Measurements from ENCODE around the gene PCNX2.

Gene PCNX2

GRCh38 chr1:232954594-232955365, 340.7 kb downstream of the PCNX2 start:
- Histone ChIP-seq H2AFZ (ENCODE audit: insufficient read depth, low read length, poor library complexity) (no peak overlapping the region), H3K14ac (ENCODE audit: low read length) (no peak overlapping the region), H3K4ac (ENCODE audit: low read depth, low read length) (peak overlapping the region; percentile 15), H3K18ac (ENCODE audit: low read length) (no peak overlapping the region), H4K91ac (ENCODE audit: low read depth, low read length) (no peak overlapping the region), H3K79me2 (ENCODE audit: control insufficient read depth, insufficient read depth, low read length, poor library complexity) (peaks cover 5% of the 10 kb centered on the region), H3K4me3 (ENCODE audit: low read depth, low read length) (no peak overlapping the region), H3K4me2 (ENCODE audit: low read length) (no peak overlapping the region), H2BK5ac (ENCODE audit: low read depth, low read length, poor library complexity) (no peak overlapping the region), H2BK120ac (ENCODE audit: insufficient read depth, low read length, poor library complexity) (no peak overlapping the region), H2BK12ac (ENCODE audit: low read length) (no peak overlapping the region), H3K23ac (ENCODE audit: low read length) (no peak overlapping the region), H3K36me3 (ENCODE audit: control insufficient read depth in 1 of 2, insufficient read depth in 2 of 2, low read length in 2 of 2) (peaks cover 6 to 11% of the 10 kb centered on the region in 2 experiments), H4K8ac (ENCODE audit: low read depth, low read length) (no peak overlapping the region), H3K9me3 (ENCODE audit: insufficient read depth, low read depth, low read length) (peaks cover 3% of the 10 kb centered on the region), H3K27ac (ENCODE audit: low read depth, low read length) (no peak overlapping the region), H3K27me3 (ENCODE audit: insufficient read depth, low read length) (no peaks in the 10 kb centered on the region), H4K12ac (ENCODE audit: low read depth, low read length) (no peak overlapping the region), H3K4me1 (ENCODE audit: control insufficient read depth in 1 of 2, insufficient read depth in 2 of 2, low read length in 2 of 2) (peaks cover 6% of the 10 kb centered on the region in 2 experiments), H2AK5ac (ENCODE audit: low read length) (no peak overlapping the region), H3K9ac (ENCODE audit: low read length) (no peak overlapping the region), H3K79me1 (ENCODE audit: low read length) (peaks cover 8% of the 10 kb centered on the region)
- no CpG with 5 or more reads among the region's 4 CpGs for WGBS (ENCODE audit: extremely low coverage, insufficient coverage, insufficient read length)
- DNase-seq: peak in 1 of 2 donors; percentile 45

GRCh38 chr1:232952514-232953499, 342.7 kb downstream of the PCNX2 start:
- Histone ChIP-seq H3K4me2 (ENCODE audit: low read length) (no peak overlapping the region), H3K18ac (ENCODE audit: low read length) (peak overlapping the region; percentile 72), H3K14ac (ENCODE audit: low read length) (no peak overlapping the region)

GRCh38 chr1:232951605-232952004, 343.9 kb downstream of the PCNX2 start:
- Histone ChIP-seq H3K14ac (ENCODE audit: low read length) (no peak overlapping the region), H3K4me3 (ENCODE audit: low read depth, low read length) (no peak overlapping the region), H3K23ac (ENCODE audit: low read length) (no peak overlapping the region), H2AFZ (ENCODE audit: insufficient read depth, low read length, poor library complexity) (no peak overlapping the region), H3K27me3 (ENCODE audit: insufficient read depth, low read length) (no peaks in the 10 kb centered on the region), H3K79me1 (ENCODE audit: low read length) (peaks cover 8% of the 10 kb centered on the region), H4K91ac (ENCODE audit: low read depth, low read length) (no peak overlapping the region), H2BK5ac (ENCODE audit: low read depth, low read length, poor library complexity) (no peak overlapping the region), H3K36me3 (ENCODE audit: control insufficient read depth in 1 of 2, insufficient read depth in 2 of 2, low read length in 2 of 2) (no peaks in the 10 kb centered on the region), H4K12ac (ENCODE audit: low read depth, low read length) (no peak overlapping the region), H3K9me3 (ENCODE audit: insufficient read depth, low read depth, low read length) (no peaks in the 10 kb centered on the region), H3K18ac (ENCODE audit: low read length) (no peak overlapping the region), H3K4ac (ENCODE audit: low read depth, low read length) (no peak overlapping the region), H3K79me2 (ENCODE audit: control insufficient read depth, insufficient read depth, low read length, poor library complexity) (peaks cover 5% of the 10 kb centered on the region), H3K4me1 (ENCODE audit: control insufficient read depth in 1 of 2, insufficient read depth in 2 of 2, low read length in 2 of 2) (peaks cover 6 to 8% of the 10 kb centered on the region in 2 experiments), H2BK120ac (ENCODE audit: insufficient read depth, low read length, poor library complexity) (no peak overlapping the region), H4K8ac (ENCODE audit: low read depth, low read length) (no peak overlapping the region), H3K4me2 (ENCODE audit: low read length) (peak overlapping the region; percentile 87), H2AK5ac (ENCODE audit: low read length) (no peak overlapping the region), H3K27ac (ENCODE audit: low read depth, low read length) (no peak overlapping the region), H2BK12ac (ENCODE audit: low read length) (no peak overlapping the region), H3K9ac (ENCODE audit: low read length) (no peak overlapping the region)
- DNase-seq: no peak
- no CpG with 5 or more reads among the region's 1 CpG for WGBS (ENCODE audit: extremely low coverage, insufficient coverage, insufficient read length)

More at GRCh38 chr1:232952514-232953499, 342.7 kb downstream of the PCNX2 start:
- Histone ChIP-seq H2BK120ac (ENCODE audit: insufficient read depth, low read length, poor library complexity) (peak overlapping the region; percentile 83), H3K23ac (ENCODE audit: low read length) (no peak overlapping the region), H2BK5ac (ENCODE audit: low read depth, low read length, poor library complexity) (peak overlapping the region; percentile 93), H4K12ac (ENCODE audit: low read depth, low read length) (no peak overlapping the region), H4K91ac (ENCODE audit: low read depth, low read length) (peak overlapping the region; percentile 57), H3K79me2 (ENCODE audit: control insufficient read depth, insufficient read depth, low read length, poor library complexity) (peaks cover 5% of the 10 kb centered on the region), H3K4me1 (ENCODE audit: control insufficient read depth in 1 of 2, insufficient read depth in 2 of 2, low read length in 2 of 2) (peaks cover 6 to 8% of the 10 kb centered on the region in 2 experiments), H2AK5ac (ENCODE audit: low read length) (peak overlapping the region; percentile 59), H3K36me3 (ENCODE audit: control insufficient read depth in 1 of 2, insufficient read depth in 2 of 2, low read length in 2 of 2) (peaks cover under 1% of the 10 kb centered on the region in 2 experiments), H3K4ac (ENCODE audit: low read depth, low read length) (peak overlapping the region; percentile 67), H3K4me3 (ENCODE audit: low read depth, low read length) (no peak overlapping the region), H2BK12ac (ENCODE audit: low read length) (peak overlapping the region; percentile 84), H2AFZ (ENCODE audit: insufficient read depth, low read length, poor library complexity) (peak overlapping the region; percentile 25), H3K27me3 (ENCODE audit: insufficient read depth, low read length) (no peaks in the 10 kb centered on the region), H3K9ac (ENCODE audit: low read length) (no peak overlapping the region), H3K9me3 (ENCODE audit: insufficient read depth, low read depth, low read length) (no peaks in the 10 kb centered on the region), H4K8ac (ENCODE audit: low read depth, low read length) (peak overlapping the region; percentile 76), H3K79me1 (ENCODE audit: low read length) (peaks cover 8% of the 10 kb centered on the region), H3K27ac (ENCODE audit: low read depth, low read length) (peak overlapping the region; percentile 39)
- no CpG with 5 or more reads among the region's 2 CpGs for WGBS (ENCODE audit: extremely low coverage, insufficient coverage, insufficient read length)
- peak; percentile 60 to 73 for DNase-seq

GRCh38 chr1:232951180-232951579, 344.3 kb downstream of the PCNX2 start:
- H4K91ac ChIP-seq (ENCODE audit: low read depth, low read length): no peak overlapping the region
- H3K79me2 ChIP-seq (ENCODE audit: control insufficient read depth, insufficient read depth, low read length, poor library complexity): peaks cover 5% of the 10 kb centered on the region
- H2BK12ac ChIP-seq (ENCODE audit: low read length): no peak overlapping the region
- H3K27ac ChIP-seq (ENCODE audit: low read depth, low read length): no peak overlapping the region
- H3K9me3 ChIP-seq (ENCODE audit: insufficient read depth, low read depth, low read length): no peaks in the 10 kb centered on the region
- no peak overlapping the region for H2AFZ ChIP-seq (ENCODE audit: insufficient read depth, low read length, poor library complexity)
- no peak overlapping the region for H4K12ac ChIP-seq (ENCODE audit: low read depth, low read length)
- H2BK5ac ChIP-seq (ENCODE audit: low read depth, low read length, poor library complexity): no peak overlapping the region
- no peak overlapping the region for H3K9ac ChIP-seq (ENCODE audit: low read length)
- H3K36me3 ChIP-seq (ENCODE audit: control insufficient read depth in 1 of 2, insufficient read depth in 2 of 2, low read length in 2 of 2): no peaks in the 10 kb centered on the region
- H3K27me3 ChIP-seq (ENCODE audit: insufficient read depth, low read length): no peaks in the 10 kb centered on the region
- peak overlapping the region; percentile 87 for H3K4me2 ChIP-seq (ENCODE audit: low read length)
- H2AK5ac ChIP-seq (ENCODE audit: low read length): no peak overlapping the region
- no peak overlapping the region for H3K23ac ChIP-seq (ENCODE audit: low read length)
- no peak for DNase-seq
- H2BK120ac ChIP-seq (ENCODE audit: insufficient read depth, low read length, poor library complexity): no peak overlapping the region
- H4K8ac ChIP-seq (ENCODE audit: low read depth, low read length): no peak overlapping the region
- H3K4ac ChIP-seq (ENCODE audit: low read depth, low read length): no peak overlapping the region
- H3K14ac ChIP-seq (ENCODE audit: low read length): no peak overlapping the region
- WGBS (ENCODE audit: extremely low coverage, insufficient coverage, insufficient read length): no CpG with 5 or more reads among the region's 5 CpGs
- no peak overlapping the region for H3K18ac ChIP-seq (ENCODE audit: low read length)
- H3K4me1 ChIP-seq (ENCODE audit: control insufficient read depth in 1 of 2, insufficient read depth in 2 of 2, low read length in 2 of 2): peaks cover 6 to 8% of the 10 kb centered on the region in 2 experiments
- no peak overlapping the region for H3K4me3 ChIP-seq (ENCODE audit: low read depth, low read length)
- peaks cover 8% of the 10 kb centered on the region for H3K79me1 ChIP-seq (ENCODE audit: low read length)
